Brain pericyte (primary cell): ENCODE measurements around the gene OR13C8.
"Not testable (repeated sequence)": the region's sequence is repeated elsewhere in the genome, so short reads cannot be mapped to it uniquely, and the experiment has no call there.

Source experiments
- DNase-seq: peaks from one replicate; pipeline ENCODE4 v3.0.0-alpha.2; 2012; ENCODE audit warnings: low read depth, low spot score

OR13C8 gene

GRCh38 chr9:104568868-104569267, at the start of gene OR13C8:
TSS of gene OR13C8 (plus strand) at chr9:104569168. CDS start at chr9:104569168, 0 bp downstream.
- DNase-seq, result no peak

GRCh38 chr9:104520241-104520640, 48.7 kb upstream of the OR13C8 start:
- not testable (repeated sequence) for DNase-seq

GRCh38 chr9:104527109-104527508, 41.9 kb upstream of the OR13C8 start, which contains the start of gene OR13C4:
TSS of gene OR13C4 (minus strand) at chr9:104527209. CDS start at chr9:104527209, 0 bp downstream.
- no peak for DNase-seq

- DNase-seq, result no peak
Measured at GRCh38 chr9:104536756-104537155, 32.2 kb upstream of the OR13C8 start, which contains the start of gene OR13C3. TSS of gene OR13C3 (minus strand) at chr9:104536856. CDS start at chr9:104536723, 133 bp downstream.

GRCh38 chr9:104539275-104539674, 29.7 kb upstream of the OR13C8 start:
- DNase-seq, result no peak

- no peak for DNase-seq
Measured at GRCh38 chr9:104544644-104545043, 24.3 kb upstream of the OR13C8 start.

- DNase-seq, result no peak
Measured at GRCh38 chr9:104553261-104553660, 15.7 kb upstream of the OR13C8 start.

GRCh38 chr9:104555521-104555920, 13.4 kb upstream of the OR13C8 start:
- DNase-seq, result no peak

- no peak for DNase-seq
Measured at GRCh38 chr9:104556830-104557634, 11.9 kb upstream of the OR13C8 start.

- no peak for DNase-seq
Measured at GRCh38 chr9:104564358-104564757, 4.6 kb upstream of the OR13C8 start.

GRCh38 chr9:104572612-104573011, 3.6 kb downstream of the OR13C8 start:
- no peak for DNase-seq

- DNase-seq, result no peak
Measured at GRCh38 chr9:104575456-104575855, 6.5 kb downstream of the OR13C8 start.

- no peak for DNase-seq
Measured at GRCh38 chr9:104577263-104577662, 8.3 kb downstream of the OR13C8 start.

- DNase-seq, result no peak
Measured at GRCh38 chr9:104580562-104580961, 11.6 kb downstream of the OR13C8 start.

GRCh38 chr9:104586496-104587180, 17.7 kb downstream of the OR13C8 start:
- DNase-seq, result peak; percentile 15

- DNase-seq, result no peak
Measured at GRCh38 chr9:104589626-104590025, 20.7 kb downstream of the OR13C8 start.

- DNase-seq, result not testable (repeated sequence)
Measured at GRCh38 chr9:104598749-104599148, 29.8 kb downstream of the OR13C8 start.

GRCh38 chr9:104599313-104599712, 30.3 kb downstream of the OR13C8 start, which contains the start of gene OR13C5:
TSS of gene OR13C5 (minus strand) at chr9:104599413. CDS start at chr9:104599413, 0 bp downstream.
- DNase-seq, result not testable (repeated sequence)

GRCh38 chr9:104604801-104605200, 35.8 kb downstream of the OR13C8 start:
- no peak for DNase-seq

- not testable (repeated sequence) for DNase-seq
Measured at GRCh38 chr9:104605527-104605926, 36.6 kb downstream of the OR13C8 start, which contains the start of gene OR13C2. TSS of gene OR13C2 (minus strand) at chr9:104605627. CDS start at chr9:104605627, 0 bp downstream.

- DNase-seq, result no peak
Measured at GRCh38 chr9:104606152-104606551, 37.2 kb downstream of the OR13C8 start.

GRCh38 chr9:104608336-104608735, 39.4 kb downstream of the OR13C8 start:
- DNase-seq, result no peak
